GM18498 (cell line): Measurements from ENCODE around the gene MED27.

Experiments
- ATAC-seq: cut with Tn5 transposase; IDR thresholded peaks from one replicate; pipeline ENCODE4 v1.9.1; 2021; ENCODE audit warnings: mild to moderate bottlenecking, moderate library complexity; ENCODE audit not compliant: unreplicated experiment

MED27 gene

GRCh38 chr9:131867611-131868192, 212.0 kb downstream of the MED27 start:
- ATAC-seq = no peak

- ATAC-seq = no peak
Measured at GRCh38 chr9:131865446-131866195, 214.0 kb downstream of the MED27 start.

GRCh38 chr9:131864531-131864930, 215.1 kb downstream of the MED27 start:
- ATAC-seq = no peak

- no peak for ATAC-seq
Measured at GRCh38 chr9:131863306-131863896, 216.3 kb downstream of the MED27 start.

- no peak for ATAC-seq
Measured at GRCh38 chr9:131862261-131862660, 217.4 kb downstream of the MED27 start.

- ATAC-seq = no peak
Measured at GRCh38 chr9:131860430-131860829, 219.2 kb downstream of the MED27 start.

GRCh38 chr9:131858147-131858546, 221.5 kb downstream of the MED27 start:
- no peak for ATAC-seq

GRCh38 chr9:131856105-131856504, 223.6 kb downstream of the MED27 start:
- no peak for ATAC-seq

GRCh38 chr9:131854896-131855613, 224.6 kb downstream of the MED27 start:
- no peak for ATAC-seq

- no peak for ATAC-seq
Measured at GRCh38 chr9:131854334-131854733, 225.3 kb downstream of the MED27 start.

GRCh38 chr9:131853434-131853833, 226.2 kb downstream of the MED27 start:
- ATAC-seq = no peak

GRCh38 chr9:131851414-131851813, 228.3 kb downstream of the MED27 start:
- no peak for ATAC-seq

- ATAC-seq = no peak
Measured at GRCh38 chr9:131849391-131849790, 230.3 kb downstream of the MED27 start.

- ATAC-seq = no peak
Measured at GRCh38 chr9:131848570-131849160, 231.0 kb downstream of the MED27 start.

- no peak for ATAC-seq
Measured at GRCh38 chr9:131847665-131848354, 231.9 kb downstream of the MED27 start.

GRCh38 chr9:131845305-131846298, 234.1 kb downstream of the MED27 start:
- ATAC-seq = no peak

- ATAC-seq = no peak
Measured at GRCh38 chr9:131844745-131845118, 234.9 kb downstream of the MED27 start.

- no peak for ATAC-seq
Measured at GRCh38 chr9:131843989-131844744, 235.5 kb downstream of the MED27 start.
